Left forelimb (tissue), 1 donor: Measurements from ENCODE around the gene ETAA1.
A peak's percentile ranks its signal among the peaks of the same experiment; 100 is the strongest.

ENCODE experiments used
- DNase-seq: peaks from one replicate; pipeline ENCODE4 v3.0.0-alpha.2; 2018; ENCODE audit warnings: low spot score

The ETAA1 gene

GRCh38 chr2:67397143-67397986, at the start of gene ETAA1:
ETAA1 (plus strand) TSS chr2:67397333; CDS start chr2:67397449, 116 bp downstream.
- peak; percentile 94 for DNase-seq

GRCh38 chr2:67366832-67367412, 30.2 kb upstream of the ETAA1 start:
- DNase-seq, result no peak

- DNase-seq, result no peak
Observed at GRCh38 chr2:67374481-67374880, 22.7 kb upstream of the ETAA1 start.

GRCh38 chr2:67374949-67375348, 22.2 kb upstream of the ETAA1 start:
- DNase-seq, result no peak

GRCh38 chr2:67378555-67378954, 18.6 kb upstream of the ETAA1 start:
- DNase-seq, result no peak

GRCh38 chr2:67379048-67379447, 18.1 kb upstream of the ETAA1 start:
- no peak for DNase-seq

GRCh38 chr2:67384123-67384822, 12.9 kb upstream of the ETAA1 start:
- DNase-seq, result no peak

GRCh38 chr2:67388680-67389079, 8.5 kb upstream of the ETAA1 start:
- no peak for DNase-seq

GRCh38 chr2:67389286-67389685, 7.8 kb upstream of the ETAA1 start:
- no peak for DNase-seq

GRCh38 chr2:67389788-67390187, 7.3 kb upstream of the ETAA1 start:
- no peak for DNase-seq

GRCh38 chr2:67393237-67393636, 3.9 kb upstream of the ETAA1 start:
- DNase-seq, result no peak

GRCh38 chr2:67394734-67395133, 2.4 kb upstream of the ETAA1 start:
- no peak for DNase-seq

- DNase-seq, result no peak
Observed at GRCh38 chr2:67399144-67399543, 2.0 kb downstream of the ETAA1 start.

GRCh38 chr2:67399831-67400489, 2.8 kb downstream of the ETAA1 start:
- DNase-seq, result no peak

- DNase-seq, result no peak
Observed at GRCh38 chr2:67400560-67401485, 3.7 kb downstream of the ETAA1 start.

- no peak for DNase-seq
Observed at GRCh38 chr2:67408346-67408745, 11.2 kb downstream of the ETAA1 start.

- DNase-seq, result no peak
Observed at GRCh38 chr2:67412424-67412823, 15.3 kb downstream of the ETAA1 start.

- DNase-seq, result no peak
Observed at GRCh38 chr2:67414867-67415266, 17.7 kb downstream of the ETAA1 start.

- DNase-seq, result no peak
Observed at GRCh38 chr2:67416136-67416535, 19.0 kb downstream of the ETAA1 start.

GRCh38 chr2:67423489-67423888, 26.4 kb downstream of the ETAA1 start:
- DNase-seq, result no peak

- DNase-seq, result no peak
Observed at GRCh38 chr2:67436221-67436620, 39.1 kb downstream of the ETAA1 start.
